OCI-LY3 (cell line): ENCODE results near the gene CDK15.

ENCODE experiments used
- H2AFZ ChIP-seq: fragments of 200-600, 300-600 bp; shearing (Covaris generic); 2 replicates; pipeline ENCODE4 v1.6.0; 2014; ENCODE audit warnings: antibody characterized with exemption, low read depth, low read length
- H3K27ac ChIP-seq: fragments of 200-600, 300-600 bp; sonication (generic); 2 replicates; pipeline ENCODE4 v1.5.1; 2014; ENCODE audit warnings: mild to moderate bottlenecking, low read length, moderate library complexity, mixed read lengths
- H3K27me3 ChIP-seq: fragments of 200-600, 300-600 bp; sonication (generic); 2 replicates; pipeline ENCODE4 v1.6.1; 2014; ENCODE audit warnings: low read depth, low read length, mixed read lengths
- H3K36me3 ChIP-seq: fragments of 200-600, 300-600 bp; sonication (generic); replicated peaks from 2 replicates; pipeline ENCODE3; 2014; ENCODE audit warnings: low read depth, low read length, mixed read lengths
- H3K4me1 ChIP-seq: fragments of 300-600, 200-600 bp; sonication (generic); 2 replicates; pipeline ENCODE4 v1.6.1; 2014; ENCODE audit warnings: low read length, mixed read lengths
- H3K4me2 ChIP-seq: fragments of 200-600, 300-600 bp; sonication (generic); 2 replicates; pipeline ENCODE4 v1.6.1; 2014; ENCODE audit warnings: low read length, mixed read lengths
- H3K4me3 ChIP-seq: fragments of 300-600, 200-600 bp; sonication (generic); 2 replicates; pipeline ENCODE4 v1.5.1; 2014; ENCODE audit warnings: antibody characterized with exemption, mild to moderate bottlenecking, low read length, moderate library complexity
- H3K79me2 ChIP-seq: fragments of 300-600, 200-600 bp; shearing (Covaris generic); 2 replicates; pipeline ENCODE4 v1.6.1; 2014; ENCODE audit warnings: mild to moderate bottlenecking, low read length, mixed read lengths
- H3K9ac ChIP-seq: fragments of 300-600, 200-600 bp; shearing (Covaris generic); 2 replicates; pipeline ENCODE4 v1.6.0; 2014; ENCODE audit warnings: mild to moderate bottlenecking, low read length, moderate library complexity
- H3K9me3 ChIP-seq: fragments of 200-600, 300-600 bp; shearing (Covaris generic); 2 replicates; pipeline ENCODE4 v1.6.1; 2014; ENCODE audit warnings: low read length, mixed read lengths; ENCODE audit not compliant: insufficient read depth
- H4K20me1 ChIP-seq: fragments of 200-600, 300-600 bp; sonication (generic); 2 replicates; pipeline ENCODE4 v1.6.1; 2016; ENCODE audit warnings: low read length, mixed read lengths; ENCODE audit not compliant: insufficient read depth
- EZH2phosphoT487 ChIP-seq: fragments of 200-600 bp; shearing (Covaris generic); IDR thresholded peaks from 2 replicates; pipeline ENCODE4 v1.6.1; 2018; ENCODE audit warnings: antibody characterized with exemption, mixed run types, low read depth
- TF ChIP-seq, protein P1 (sequence below): fragments of 200-600, 300-600 bp; sonication (generic); IDR thresholded peaks from 2 replicates; pipeline ENCODE4 v1.5.1; 2014; ENCODE audit warnings: antibody characterized with exemption, low read length, low read depth

The CDK15 gene

DNA sequence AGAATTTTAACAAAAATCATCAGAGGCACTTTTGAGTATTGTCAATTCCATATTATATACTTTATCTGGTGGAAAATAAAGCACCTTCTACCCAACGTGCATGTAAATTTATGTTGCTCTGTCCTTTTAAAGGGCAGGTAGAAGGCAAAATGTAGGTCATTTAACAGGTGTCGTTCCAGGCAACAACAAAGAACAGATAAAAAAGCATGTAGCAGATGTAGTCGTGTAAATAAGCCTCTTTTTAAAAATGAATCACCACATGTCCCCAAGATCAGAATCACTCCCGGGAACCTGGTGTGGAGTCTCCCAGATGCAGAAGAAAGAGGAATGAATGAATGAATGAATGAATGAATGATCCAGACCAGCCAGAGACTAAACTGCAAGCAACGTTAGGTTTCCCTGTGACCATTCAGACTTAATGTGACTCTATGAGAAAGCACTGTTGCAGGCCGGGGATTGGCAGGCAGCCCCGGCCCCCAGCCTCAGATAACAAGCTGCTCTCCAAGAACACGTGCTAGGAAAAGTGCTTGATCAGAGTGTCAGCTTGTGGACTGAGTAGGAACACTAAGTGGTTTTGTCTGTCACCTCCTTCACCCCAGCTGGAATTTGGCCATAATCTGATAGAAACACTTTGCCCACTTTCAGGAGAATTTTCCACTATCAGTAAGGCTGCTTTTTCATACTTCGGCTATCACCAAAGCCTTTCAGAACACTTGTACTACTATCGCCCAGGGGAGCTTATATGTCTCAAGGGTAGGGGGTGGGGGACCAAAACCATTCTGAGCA, 100.6 kb downstream of the CDK15 start:
- no peak overlapping the region for H3K9ac ChIP-seq
- H3K4me2 ChIP-seq: no peak overlapping the region
- H3K27me3 ChIP-seq: no peaks in the 10 kb centered on the region
- no peaks in the 10 kb centered on the region for H3K36me3 ChIP-seq
- no peak overlapping the region for H3K27ac ChIP-seq
- H3K9me3 ChIP-seq: no peaks in the 10 kb centered on the region
- no peak overlapping the region for H3K4me3 ChIP-seq
- peaks cover 25% of the 10 kb centered on the region for H3K4me1 ChIP-seq
- H4K20me1 ChIP-seq: no peaks in the 10 kb centered on the region
- H2AFZ ChIP-seq: no peak overlapping the region
- no peaks in the 10 kb centered on the region for H3K79me2 ChIP-seq
- TF ChIP-seq EZH2phosphoT487: no peak
- TF ChIP-seq, protein P1, sequence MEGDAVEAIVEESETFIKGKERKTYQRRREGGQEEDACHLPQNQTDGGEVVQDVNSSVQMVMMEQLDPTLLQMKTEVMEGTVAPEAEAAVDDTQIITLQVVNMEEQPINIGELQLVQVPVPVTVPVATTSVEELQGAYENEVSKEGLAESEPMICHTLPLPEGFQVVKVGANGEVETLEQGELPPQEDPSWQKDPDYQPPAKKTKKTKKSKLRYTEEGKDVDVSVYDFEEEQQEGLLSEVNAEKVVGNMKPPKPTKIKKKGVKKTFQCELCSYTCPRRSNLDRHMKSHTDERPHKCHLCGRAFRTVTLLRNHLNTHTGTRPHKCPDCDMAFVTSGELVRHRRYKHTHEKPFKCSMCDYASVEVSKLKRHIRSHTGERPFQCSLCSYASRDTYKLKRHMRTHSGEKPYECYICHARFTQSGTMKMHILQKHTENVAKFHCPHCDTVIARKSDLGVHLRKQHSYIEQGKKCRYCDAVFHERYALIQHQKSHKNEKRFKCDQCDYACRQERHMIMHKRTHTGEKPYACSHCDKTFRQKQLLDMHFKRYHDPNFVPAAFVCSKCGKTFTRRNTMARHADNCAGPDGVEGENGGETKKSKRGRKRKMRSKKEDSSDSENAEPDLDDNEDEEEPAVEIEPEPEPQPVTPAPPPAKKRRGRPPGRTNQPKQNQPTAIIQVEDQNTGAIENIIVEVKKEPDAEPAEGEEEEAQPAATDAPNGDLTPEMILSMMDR: no peak

DNA sequence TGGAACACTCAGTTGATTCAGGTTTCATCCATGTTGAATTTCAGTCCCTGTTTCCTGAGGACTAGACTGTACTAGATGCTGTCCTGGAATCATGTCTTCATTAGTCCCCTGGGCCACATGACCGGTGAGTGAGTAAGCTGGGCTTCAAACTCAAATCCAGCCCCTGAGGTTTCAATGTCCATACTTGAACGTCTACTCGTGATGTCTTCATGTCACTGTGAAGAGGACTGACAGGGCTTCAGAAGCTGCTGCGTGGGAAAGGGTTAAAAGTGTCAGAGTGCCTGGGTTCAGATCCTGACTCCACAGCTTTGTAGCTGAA, 101.2 kb downstream of the CDK15 start:
- H3K36me3 ChIP-seq: no peaks in the 10 kb centered on the region
- H3K27me3 ChIP-seq: no peaks in the 10 kb centered on the region
- H2AFZ ChIP-seq: no peak overlapping the region
- H3K9me3 ChIP-seq: no peaks in the 10 kb centered on the region
- no peak overlapping the region for H3K4me3 ChIP-seq
- no peaks in the 10 kb centered on the region for H3K79me2 ChIP-seq
- H3K4me2 ChIP-seq: no peak overlapping the region
- peaks cover 25% of the 10 kb centered on the region for H3K4me1 ChIP-seq
- TF ChIP-seq, protein P1: no peak
- no peak for TF ChIP-seq EZH2phosphoT487
- H4K20me1 ChIP-seq: no peaks in the 10 kb centered on the region
- no peak overlapping the region for H3K9ac ChIP-seq
- no peak overlapping the region for H3K27ac ChIP-seq

DNA sequence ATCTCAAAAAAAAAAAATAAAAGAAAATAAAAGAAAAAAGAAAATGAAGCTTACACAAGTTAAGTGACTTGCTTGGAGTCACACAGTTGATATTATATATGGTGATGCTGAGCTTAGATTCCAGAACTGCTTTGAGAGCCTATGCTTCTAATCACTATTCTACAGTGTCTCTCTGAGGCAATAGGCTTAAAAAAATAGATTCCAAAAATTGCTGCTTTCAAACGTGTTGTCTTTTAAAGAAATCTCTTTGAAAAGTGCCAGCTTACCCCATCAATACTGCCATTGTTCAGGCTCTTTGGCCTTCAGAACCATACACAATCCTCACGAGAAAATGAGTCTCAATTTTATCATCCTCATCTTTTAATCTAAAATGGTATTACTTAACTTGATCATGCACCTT, 102.6 kb downstream of the CDK15 start:
- no peaks in the 10 kb centered on the region for H3K27me3 ChIP-seq
- no peak overlapping the region for H3K4me2 ChIP-seq
- no peak overlapping the region for H3K4me3 ChIP-seq
- no peak overlapping the region for H3K27ac ChIP-seq
- H4K20me1 ChIP-seq: no peaks in the 10 kb centered on the region
- no peak overlapping the region for H2AFZ ChIP-seq
- H3K79me2 ChIP-seq: no peaks in the 10 kb centered on the region
- TF ChIP-seq EZH2phosphoT487: no peak
- TF ChIP-seq, protein P1: no peak
- no peak overlapping the region for H3K9ac ChIP-seq
- H3K9me3 ChIP-seq: no peaks in the 10 kb centered on the region
- peaks cover 25% of the 10 kb centered on the region for H3K4me1 ChIP-seq
- H3K36me3 ChIP-seq: no peaks in the 10 kb centered on the region

DNA sequence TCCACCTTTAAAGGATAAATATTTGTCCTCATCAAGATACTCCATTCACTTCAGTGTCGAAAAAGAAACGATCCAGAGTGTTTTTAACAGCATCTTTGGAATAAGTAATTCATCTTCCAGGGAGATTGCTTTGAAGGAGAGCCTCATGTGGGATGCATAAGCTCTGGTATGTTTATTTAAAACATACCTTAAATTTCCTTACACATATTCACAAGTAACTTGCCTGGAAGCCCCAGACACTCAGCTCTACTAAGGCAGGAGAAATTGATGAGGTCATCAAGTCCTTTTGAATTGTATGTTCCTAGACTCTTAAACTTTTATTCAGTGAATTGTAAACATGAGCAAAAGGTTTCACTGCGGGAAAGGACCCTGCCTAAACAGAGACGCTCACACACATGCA, 103.0 kb downstream of the CDK15 start:
- Histone ChIP-seq H4K20me1 (no peaks in the 10 kb centered on the region), H2AFZ (peak overlapping the region; percentile 96; the same call in 1 of the 2 replicates), H3K9ac (0 out of 2 replicates have a peak overlapping the region, but pooled peaks have one; percentile 39), H3K9me3 (no peaks in the 10 kb centered on the region), H3K4me1 (peaks cover 23% of the 10 kb centered on the region), H3K4me2 (peak overlapping the region; percentile 84), H3K27me3 (no peaks in the 10 kb centered on the region), H3K27ac (peak overlapping the region; percentile 62; the same call in 1 of the 2 replicates), H3K36me3 (no peaks in the 10 kb centered on the region), H3K4me3 (peak overlapping the region; percentile 68), H3K79me2 (no peaks in the 10 kb centered on the region)
- TF ChIP-seq, protein P1: no peak
- no peak for TF ChIP-seq EZH2phosphoT487
